22Rv1 (cell line): ENCODE data around the gene ERG.

ENCODE experiments used
- ZFX ChIP-seq: fragments of 450-650 bp; IDR thresholded peaks from 2 replicates; pipeline ENCODE4 v1.6.1; 2017; ENCODE audit warnings: antibody characterized with exemption, borderline replicate concordance
- TF ChIP-seq, protein P1 (sequence below): fragments of 450-650 bp; IDR thresholded peaks from 2 replicates; pipeline ENCODE4 v1.5.1; 2017; ENCODE audit warnings: mild to moderate bottlenecking

DNA sequence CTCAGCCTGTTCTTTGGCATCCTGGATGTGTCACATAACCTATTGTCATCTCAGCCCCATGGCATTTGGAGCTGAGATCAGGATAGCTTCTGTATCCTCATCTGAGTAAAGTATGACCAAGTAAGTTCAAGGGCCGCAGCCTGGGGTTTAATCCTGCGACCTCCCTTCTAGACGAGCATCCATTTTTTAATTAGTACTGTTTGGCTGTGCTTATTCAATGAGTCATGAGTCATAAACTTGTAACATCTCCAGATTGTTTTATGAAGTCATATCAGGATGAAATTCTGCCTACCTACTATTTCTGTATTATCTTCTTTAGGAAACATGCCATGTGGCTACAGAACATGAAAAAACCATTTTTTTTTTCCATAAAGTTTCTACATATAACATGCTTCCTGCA, 119.1 kb downstream of the ERG start:
- TF ChIP-seq, protein P1, sequence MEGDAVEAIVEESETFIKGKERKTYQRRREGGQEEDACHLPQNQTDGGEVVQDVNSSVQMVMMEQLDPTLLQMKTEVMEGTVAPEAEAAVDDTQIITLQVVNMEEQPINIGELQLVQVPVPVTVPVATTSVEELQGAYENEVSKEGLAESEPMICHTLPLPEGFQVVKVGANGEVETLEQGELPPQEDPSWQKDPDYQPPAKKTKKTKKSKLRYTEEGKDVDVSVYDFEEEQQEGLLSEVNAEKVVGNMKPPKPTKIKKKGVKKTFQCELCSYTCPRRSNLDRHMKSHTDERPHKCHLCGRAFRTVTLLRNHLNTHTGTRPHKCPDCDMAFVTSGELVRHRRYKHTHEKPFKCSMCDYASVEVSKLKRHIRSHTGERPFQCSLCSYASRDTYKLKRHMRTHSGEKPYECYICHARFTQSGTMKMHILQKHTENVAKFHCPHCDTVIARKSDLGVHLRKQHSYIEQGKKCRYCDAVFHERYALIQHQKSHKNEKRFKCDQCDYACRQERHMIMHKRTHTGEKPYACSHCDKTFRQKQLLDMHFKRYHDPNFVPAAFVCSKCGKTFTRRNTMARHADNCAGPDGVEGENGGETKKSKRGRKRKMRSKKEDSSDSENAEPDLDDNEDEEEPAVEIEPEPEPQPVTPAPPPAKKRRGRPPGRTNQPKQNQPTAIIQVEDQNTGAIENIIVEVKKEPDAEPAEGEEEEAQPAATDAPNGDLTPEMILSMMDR = no peak
- TF ChIP-seq ZFX = no peak
